GM18517 (cell line): ENCODE data around the gene CAST.
A peak's percentile ranks its signal among the peaks of the same experiment; 100 is the strongest.
"Not testable (repeated sequence)": the region's sequence is repeated elsewhere in the genome, so short reads cannot be mapped to it uniquely, and the experiment has no call there.

Source experiments
- ATAC-seq: cut with Tn5 transposase; IDR thresholded peaks from one replicate; pipeline ENCODE4 v1.9.1; 2021; ENCODE audit warnings: mild to moderate bottlenecking, moderate library complexity; ENCODE audit not compliant: unreplicated experiment

Gene CAST

DNA sequence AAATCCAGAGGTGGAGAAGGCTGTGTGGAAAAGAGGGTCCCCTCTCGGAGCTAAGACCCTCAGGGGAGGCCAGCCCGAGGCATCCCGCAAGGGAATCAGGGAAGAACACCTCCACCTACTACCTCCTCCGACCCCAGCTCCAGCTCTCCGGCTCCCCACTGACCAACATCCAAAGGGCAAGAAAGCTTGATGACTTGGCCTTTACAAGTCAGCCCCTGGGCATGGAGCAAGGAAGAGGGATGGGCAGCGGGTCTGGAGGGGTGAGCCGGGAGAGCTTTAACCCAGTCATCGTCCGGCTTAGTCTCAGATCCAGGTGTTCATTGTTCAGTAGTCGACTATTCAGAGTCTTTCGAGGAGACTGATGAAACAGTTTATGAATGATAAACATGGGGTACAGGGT lies 113.5 kb downstream of the CAST start:
- ATAC-seq = no peak

- no peak for ATAC-seq
Observed at GRCh38 chr5:96776621-96777020, 114.4 kb downstream of the CAST start.

DNA sequence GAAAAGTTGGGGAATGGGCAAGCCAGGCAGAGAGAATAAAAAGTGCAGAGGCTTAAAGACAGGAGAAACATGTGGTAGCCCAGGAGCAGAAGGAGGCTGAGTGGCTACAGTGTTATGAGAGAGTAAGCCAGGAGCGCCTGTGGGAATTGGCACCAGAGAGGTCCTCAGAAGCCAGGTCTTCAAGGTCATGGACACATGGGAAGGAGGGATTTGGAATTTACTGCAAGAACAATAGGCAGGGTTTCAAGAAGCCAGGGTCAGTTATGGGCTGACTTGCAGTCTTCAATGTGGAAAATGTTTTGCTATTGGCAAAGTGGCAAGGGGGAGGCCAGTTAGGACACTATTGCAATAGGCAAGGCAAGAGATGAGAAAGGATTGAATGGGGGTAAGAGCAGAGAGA lies 116.2 kb downstream of the CAST start:
- no peak for ATAC-seq

DNA sequence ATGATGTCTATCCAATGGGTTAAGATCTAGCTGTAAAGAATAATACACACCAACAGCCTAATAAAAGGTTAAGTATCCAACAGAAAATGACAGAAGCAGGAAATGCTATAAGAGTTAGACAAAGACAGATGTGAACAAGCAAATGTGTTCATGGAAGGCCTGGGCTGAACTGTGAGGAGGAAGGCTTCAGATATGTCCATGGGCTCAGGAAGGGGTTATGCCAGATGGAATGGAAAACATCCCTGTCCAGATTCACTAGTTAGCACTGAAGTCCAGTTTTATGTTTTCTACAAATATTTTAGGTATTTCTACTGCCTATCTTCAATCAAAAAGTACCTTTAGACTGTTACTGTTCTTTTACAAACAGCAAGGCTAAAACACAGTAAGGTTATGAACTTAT lies 118.5 kb downstream of the CAST start:
- no peak for ATAC-seq

DNA sequence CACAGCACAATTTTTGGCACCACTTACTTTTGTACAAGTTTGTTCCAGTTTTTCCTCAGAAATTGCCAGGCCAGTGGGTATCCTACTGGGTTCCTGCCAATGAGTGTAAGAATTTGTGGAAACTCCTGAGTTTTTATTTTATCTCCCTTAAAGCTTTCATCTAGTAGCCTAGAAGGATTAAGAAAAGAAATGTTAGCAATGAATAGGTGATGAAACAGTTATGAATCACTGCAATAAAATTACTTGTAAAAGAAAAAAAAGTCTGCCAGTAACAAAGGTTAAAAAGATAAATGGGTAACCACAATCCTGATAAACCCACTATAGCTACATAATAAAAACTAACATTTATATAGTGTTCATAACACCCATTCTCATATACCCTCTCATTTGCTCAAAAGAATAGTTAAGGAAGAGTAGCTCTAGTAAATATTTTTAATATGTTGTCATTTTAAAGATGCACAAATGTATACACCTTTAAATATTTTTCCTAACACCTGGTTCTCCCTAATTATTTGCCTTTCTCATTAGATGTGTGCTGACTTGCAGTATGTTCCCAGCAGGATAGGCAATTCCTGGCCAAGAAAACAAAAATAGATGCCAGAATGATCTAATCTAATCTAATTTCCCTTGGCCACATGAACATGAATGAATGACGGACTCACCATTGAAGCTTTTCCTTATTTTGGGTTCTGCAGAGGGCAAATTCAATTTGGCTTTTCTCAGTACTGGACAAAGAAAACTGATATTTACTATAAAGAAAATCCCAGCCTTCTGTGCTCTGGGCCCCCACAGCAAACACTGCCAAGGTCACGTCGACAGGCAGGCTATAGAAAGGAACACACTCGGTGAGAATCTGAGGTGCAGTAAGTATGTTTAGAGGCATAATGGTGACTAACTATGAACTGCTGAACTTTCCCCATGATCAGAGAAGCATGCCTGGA lies 119.1 kb downstream of the CAST start:
- ATAC-seq = no peak

GRCh38 chr5:96783326-96783725 lies 121.2 kb downstream of the CAST start:
- no peak for ATAC-seq

DNA sequence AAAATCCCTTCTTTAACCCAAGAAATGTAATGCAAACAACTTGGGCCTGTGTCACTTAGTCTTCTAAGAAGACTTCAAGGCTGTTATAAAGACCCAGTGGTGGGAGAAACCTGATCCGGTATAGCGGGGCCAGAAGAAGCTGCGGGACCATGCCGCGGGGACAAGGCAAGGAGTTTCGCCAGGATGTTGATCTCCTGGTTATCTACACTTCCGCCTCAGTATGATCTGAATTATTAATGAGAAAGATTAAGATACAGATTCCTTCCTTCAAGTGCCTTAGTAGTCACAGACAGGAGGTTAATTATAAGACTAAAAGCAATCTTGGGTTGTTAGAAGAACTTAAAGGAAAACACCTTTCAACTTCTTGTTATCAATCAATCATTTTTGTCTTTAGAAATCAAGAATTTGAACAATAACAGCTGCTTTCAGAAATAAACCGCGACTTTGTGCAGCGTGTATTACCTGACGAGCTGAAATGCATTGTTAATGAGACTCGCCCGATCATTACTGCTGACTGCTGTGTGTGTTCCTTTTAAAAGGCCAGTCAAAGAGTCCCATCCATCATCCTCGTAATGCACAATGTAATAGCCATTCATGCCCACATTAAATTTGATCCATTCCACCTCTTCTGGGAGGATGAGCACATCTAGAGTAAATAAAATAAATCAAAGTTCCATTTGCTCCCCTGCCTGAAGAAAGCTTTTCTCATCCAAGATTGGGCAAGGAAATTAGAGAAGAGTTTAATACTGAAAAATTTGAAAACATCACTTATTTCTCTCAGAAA lies 123.3 kb downstream of the CAST start:
- ATAC-seq = no peak

GRCh38 chr5:96788112-96788749 lies 126.1 kb downstream of the CAST start:
- no peak for ATAC-seq

DNA sequence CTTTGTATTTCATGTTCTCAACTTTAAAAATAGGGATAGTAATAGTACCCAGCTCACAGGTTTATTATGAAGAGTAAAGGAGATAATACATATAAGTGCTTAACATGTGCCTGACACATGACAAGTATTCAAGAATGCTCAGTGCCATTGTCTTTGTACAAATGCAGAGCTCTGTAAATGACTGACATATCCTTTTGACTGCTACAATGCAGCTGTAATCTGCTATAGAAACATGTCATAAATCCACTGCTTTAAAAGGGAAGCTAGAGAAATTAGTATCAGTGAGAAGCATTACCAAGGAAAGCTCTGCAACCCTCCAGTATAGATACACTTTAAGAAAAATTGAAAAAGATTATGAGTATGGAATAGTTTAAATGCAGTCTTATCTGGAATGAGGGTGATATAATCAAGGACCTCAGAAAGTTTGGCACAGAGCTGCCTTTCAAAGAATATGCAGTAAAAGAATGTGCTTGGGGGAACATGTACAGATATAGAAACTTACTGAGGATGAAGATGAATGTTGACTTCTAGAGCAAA lies 127.7 kb downstream of the CAST start:
- ATAC-seq = no peak

GRCh38 chr5:96790961-96791504 lies 128.9 kb downstream of the CAST start:
- ATAC-seq = no peak

GRCh38 chr5:96794757-96795156 lies 132.6 kb downstream of the CAST start:
- no peak for ATAC-seq

- ATAC-seq = no peak
Observed at GRCh38 chr5:96795626-96796025, 133.4 kb downstream of the CAST start.

DNA sequence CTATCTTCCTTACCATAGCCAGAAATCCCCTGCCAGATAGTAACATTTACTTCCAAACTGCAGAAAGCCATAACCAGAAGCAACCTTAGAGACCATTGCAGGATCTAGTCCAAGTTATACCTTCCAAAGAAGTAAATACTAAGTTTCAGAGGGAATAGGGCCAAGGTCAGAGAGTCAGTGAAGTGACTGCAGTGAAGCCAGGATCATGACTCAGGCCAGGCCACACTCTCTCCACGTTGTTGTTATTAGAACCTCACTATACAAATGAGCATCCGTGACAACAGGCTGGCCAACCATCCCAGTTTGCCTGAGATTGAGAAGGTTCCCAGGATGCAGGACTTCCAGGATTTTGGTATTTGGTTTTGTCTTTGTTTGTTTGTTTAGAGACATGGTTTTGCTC lies 134.3 kb downstream of the CAST start:
- no peak for ATAC-seq

GRCh38 chr5:96801718-96802117 lies 139.5 kb downstream of the CAST start:
- ATAC-seq = not testable (repeated sequence)

DNA sequence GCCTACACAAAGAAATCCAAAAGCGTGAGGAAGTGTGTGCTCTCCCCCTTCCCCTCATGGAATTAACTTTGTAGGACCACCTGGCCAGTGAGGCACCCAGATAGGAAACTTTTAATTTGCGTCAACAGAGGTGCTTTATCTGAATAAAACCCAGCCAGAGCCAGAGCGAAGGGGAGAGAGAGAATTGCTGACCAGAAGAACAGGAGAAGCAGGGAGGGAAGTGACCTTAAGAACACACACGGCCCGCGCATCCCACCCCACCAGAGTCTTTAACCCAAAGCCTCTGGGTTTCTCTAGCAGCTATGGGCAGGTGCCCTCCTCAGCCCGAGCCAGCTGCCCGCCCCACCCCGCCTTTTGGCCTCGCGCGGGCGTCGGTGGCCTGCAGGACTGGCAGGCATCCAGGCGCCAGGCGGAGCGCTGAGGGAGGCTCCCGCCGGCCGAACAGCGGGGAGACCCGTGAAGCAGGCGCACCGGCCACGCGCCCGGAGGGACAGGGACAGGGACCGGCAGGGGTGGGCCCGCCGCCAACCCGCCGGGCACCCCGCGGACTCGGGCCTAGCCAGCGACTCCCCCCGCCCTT lies 145.0 kb downstream of the CAST start:
- peak; percentile 28 for ATAC-seq

- ATAC-seq = no peak
Observed at GRCh38 chr5:96808541-96808828, 146.3 kb downstream of the CAST start.

GRCh38 chr5:96808868-96809558 lies 146.8 kb downstream of the CAST start:
- no peak for ATAC-seq

GRCh38 chr5:96809921-96810320 lies 147.7 kb downstream of the CAST start:
- no peak for ATAC-seq

DNA sequence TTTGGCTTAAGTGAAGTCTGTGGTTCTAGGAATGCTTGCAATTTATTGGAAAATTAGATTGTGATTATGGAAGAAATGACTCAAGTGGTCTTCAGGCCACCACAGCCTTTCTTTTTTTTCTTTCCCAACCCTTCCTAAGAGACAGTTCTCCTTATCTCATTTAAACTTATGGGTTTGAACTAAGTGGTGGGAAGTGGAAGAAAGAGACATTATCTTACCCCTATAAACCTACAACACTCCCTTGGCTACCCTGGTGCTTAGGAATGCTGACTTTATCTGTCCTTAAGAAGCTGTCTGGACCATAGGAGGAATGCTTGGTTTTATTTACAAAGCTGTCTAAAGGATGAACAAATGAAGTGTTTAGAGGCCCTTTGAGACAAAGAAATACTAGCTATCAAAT lies 150.7 kb downstream of the CAST start:
- ATAC-seq = no peak

GRCh38 chr5:96814041-96814440 lies 151.9 kb downstream of the CAST start:
- no peak for ATAC-seq
